GM12878 (cell line): ENCODE results near the gene OR6C68. TPM values are rescaled to one million over a fixed set of nuclear protein-coding genes. Genes with fewer than 3 reads are reported as not detected.
"Not testable (repeated sequence)": the region's sequence is repeated elsewhere in the genome, so short reads cannot be mapped to it uniquely, and the experiment has no call there.

Experiments used
- ATAC-seq: fragments of 200-7000 bp; cut with Tn5 transposase; 3 replicates; pipeline ENCODE4 v1.9.1; 2020; ENCODE audit warnings: mild to moderate bottlenecking, moderate library complexity
- BruUV-seq: library from RNA; stranded (reverse); fragments of 400-500 nt; replicated peaks from 2 replicates; lab custom pipeline; 2021; lab: Mats Ljungman, UMichigan
- CTCF ChIA-PET: fragments of 300-600 bp; sonication (Branson Sonifier 250); formaldehyde crosslinking; extraction: SDS; loops from one replicate; lab custom pipeline; 2021; ENCODE audit warnings: inconsistent platforms; lab: Yijun Ruan, JAX
- POLR2A ChIA-PET: fragments of 350-600 bp; formaldehyde crosslinking; extraction: SDS; loops from one replicate; lab custom pipeline; 2021; ENCODE audit warnings: inconsistent platforms; lab: Charles Lee
- RAD21 ChIA-PET: fragments of 300-600 bp; sonication (Branson Sonifier 250); formaldehyde crosslinking; loops from one replicate; lab custom pipeline; 2023; ENCODE audit warnings: antibody characterized with exemption; ENCODE audit not compliant: unreplicated experiment; lab: Charles Lee
- SMC1A ChIA-PET: fragments of 300-600 bp; sonication (Branson Sonifier 250); formaldehyde crosslinking; loops from one replicate; lab custom pipeline; 2023; ENCODE audit not compliant: unreplicated experiment, uncharacterized antibody; lab: Charles Lee
- DNase-seq: peaks from one replicate; pipeline ENCODE4 v3.0.0-alpha.2; 2011; ENCODE audit warnings: low read depth, low spot score
- FAIRE-seq: peaks from 3 replicates; lab custom pipeline; 2011; peaks lifted over from hg19 to GRCh38; lab: Jason Lieb, UNC
- H2AFZ ChIP-seq: 2 replicates; pipeline ENCODE4 v1.6.0; 2011; ENCODE audit warnings: low read depth, low read length, control low read depth; ENCODE audit not compliant: control insufficient read depth
- H3K27ac ChIP-seq: 2 replicates; pipeline ENCODE4 v1.5.1; 2011; ENCODE audit warnings: control low read depth; ENCODE audit not compliant: control insufficient read depth, insufficient read depth
- H3K27me3 ChIP-seq, 2 experiments: replicated peaks in 1 of 2; 2 replicates each; pipeline versions ENCODE4 v1.6.0 to v1.6.1; 2011; ENCODE audit warnings: low read length in 1 of 2; ENCODE audit not compliant: control insufficient read depth in 2 of 2, insufficient read depth in 2 of 2
- H3K36me3 ChIP-seq, 2 experiments: 2 replicates each; pipeline ENCODE4 v1.5.1; 2011; ENCODE audit warnings: low read length in 1 of 2; ENCODE audit not compliant: control insufficient read depth in 2 of 2, insufficient read depth in 2 of 2
- H3K4me1 ChIP-seq: 2 replicates; pipeline ENCODE4 v1.6.1; 2011; ENCODE audit warnings: mild to moderate bottlenecking, low read length, moderate library complexity, mixed read lengths; ENCODE audit not compliant: control insufficient read depth, insufficient read depth
- H3K4me2 ChIP-seq: 2 replicates; pipeline ENCODE4 v1.6.0; 2011; ENCODE audit warnings: control low read depth; ENCODE audit not compliant: control insufficient read depth, insufficient read depth
- H3K4me3 ChIP-seq: fragments of 200-600 bp; sonication (generic); 2 replicates; pipeline ENCODE4 v1.5.1; 2016
- H3K79me2 ChIP-seq: 2 replicates; pipeline ENCODE4 v1.6.0; 2011; ENCODE audit warnings: low read length; ENCODE audit not compliant: control insufficient read depth, insufficient read depth
- H3K9ac ChIP-seq: 2 replicates; pipeline ENCODE4 v1.8.0; 2011; ENCODE audit warnings: low read length, control low read depth, mixed read lengths; ENCODE audit not compliant: control insufficient read depth, insufficient read depth
- H3K9me3 ChIP-seq: replicated peaks from 3 replicates; pipeline ENCODE4 v1.5.1; 2011; ENCODE audit warnings: mild to moderate bottlenecking, low read length; ENCODE audit not compliant: control insufficient read depth, insufficient read depth
- H4K20me1 ChIP-seq: 2 replicates; pipeline ENCODE4 v1.6.0; 2011; ENCODE audit not compliant: control insufficient read depth, insufficient read depth
- ETV6 ChIP-seq, 2 experiments: fragments of 450-650 bp in 1 of 2; IDR thresholded peaks in 1 of 2; conservative IDR thresholded peaks in 1 of 2; 2 replicates each; pipeline ENCODE4 v1.6.1; 2014; ENCODE audit warnings: antibody characterized with exemption in 1 of 2, borderline replicate concordance in 1 of 2, low read depth in 1 of 2, mild to moderate bottlenecking in 1 of 2, moderate library complexity in 1 of 2
- HDGF ChIP-seq: fragments of 450-650 bp; IDR thresholded peaks from 2 replicates; pipeline ENCODE4 v1.6.1; 2016; ENCODE audit warnings: antibody characterized with exemption
- JUNB ChIP-seq: IDR thresholded peaks from 2 replicates; pipeline ENCODE4 v1.6.1; 2016; ENCODE audit warnings: antibody characterized with exemption, mild to moderate bottlenecking
- MEF2A ChIP-seq: IDR thresholded peaks from 2 replicates; pipeline ENCODE4 v1.6.1; 2011; ENCODE audit warnings: low read depth, mild to moderate bottlenecking, low read length, moderate library complexity; ENCODE audit not compliant: insufficient read depth
- SIX5 ChIP-seq: IDR thresholded peaks from 2 replicates; pipeline ENCODE4 v1.6.1; 2011; ENCODE audit warnings: mild to moderate bottlenecking, low read depth, low read length, moderate library complexity; ENCODE audit not compliant: severe bottlenecking
- SPI1 ChIP-seq: IDR thresholded peaks from 2 replicates; pipeline ENCODE4 v1.6.1; 2011; ENCODE audit warnings: low read depth, mild to moderate bottlenecking, low read length, moderate library complexity, borderline replicate concordance; ENCODE audit not compliant: insufficient read depth
- ZBTB40 ChIP-seq: fragments of 450-650 bp; IDR thresholded peaks from 2 replicates; pipeline ENCODE4 v1.6.1; 2016; ENCODE audit warnings: mild to moderate bottlenecking, moderate library complexity, borderline replicate concordance
- WGBS: methylation state at CpG from one replicate; pipeline ENCODE4 v1.1.6; 2016; ENCODE audit warnings: low lambda C conversion rate; ENCODE audit not compliant: insufficient replicate concordance, insufficient coverage; ENCODE audit errors: missing lambda C conversion rate; 5-methylcytosine and 5-hydroxymethylcytosine counted together
- in situ Hi-C: fragments of 300-500 bp; cut with MboI; formaldehyde crosslinking; loops from 9 replicates; pipeline ENCODE4 v1.14.3; 2018; ENCODE audit warnings: mixed read lengths
- intact Hi-C: fragments of 100-400 bp; cut with micrococcal nuclease; formaldehyde crosslinking; loops from one replicate; pipeline ENCODE4 v1.14.2; 2022; ENCODE audit not compliant: unreplicated experiment
- polyA plus RNA-seq, 11 experiments: library from polyadenylated mRNA; depleted of rRNA in 4 of 11; unstranded in 6 of 11; stranded (reverse) in 5 of 11; fragments of >200 nt; fragmentation: Nextera tagmentation in 4 of 11; fragmentation: Illumina TruSeq in 1 of 11; extraction: Ambion mirVana in 4 of 11; extraction: Trizol in 1 of 11; gene quantifications; 1 replicate in 1 of 11; 2 replicates in 10 of 11; pipeline versions ENCODE4 v1.2.1 to v1.2.3, GENCODE V29; 2011 to 2016; ENCODE audit warnings: inconsistent platforms in 2 of 11, missing spikeins in 2 of 11, low read depth in 1 of 11
- total RNA-seq, 4 experiments: library from RNA; depleted of rRNA in 3 of 4; stranded (reverse); fragments of >200 nt in 3 of 4; fragmentation: Illumina TruSeq in 1 of 4; extraction: Trizol in 1 of 4; gene quantifications; 2 replicates each; pipeline versions ENCODE4 v1.2.1 to v1.2.3, GENCODE V29; 2013 to 2021

The OR6C68 gene
- total and polyA plus RNA-seq, 10 of the 15 experiments (the other 5 are each of a cell fraction or from before 2014, with no cell fraction given), result 0.10 TPM; not detected in 9

- H3K27ac ChIP-seq, H3K79me2 ChIP-seq, ATAC-seq, CTCF ChIA-PET, H3K4me1 ChIP-seq, SMC1A ChIA-PET, DNase-seq, H3K9ac ChIP-seq, POLR2A ChIA-PET, intact Hi-C loops, H2AFZ ChIP-seq, RAD21 ChIA-PET, H3K36me3 ChIP-seq, in situ Hi-C loops, H3K4me2 ChIP-seq, H3K4me3 ChIP-seq, H3K27me3 ChIP-seq, H3K9me3 ChIP-seq, BruUV-seq, H4K20me1 ChIP-seq, FAIRE-seq: not testable (repeated sequence)
- WGBS, result 100% methylated on average over 1 of the region's 1 CpG
These were observed 27.3 kb upstream of the OR6C68 start for GRCh38 chr12:55464926-55465325.

GRCh38 chr12:55467836-55468235 is 24.3 kb upstream of the OR6C68 start:
- RAD21 ChIA-PET, result no interaction called here
- SMC1A ChIA-PET, result interaction anchor here (0.7 kb wide), 1 partner anchor 30 kb away, joined by 3 read pairs; no protein-coding TSS in a partner anchor
- H3K36me3 ChIP-seq, result no peaks in the 10 kb centered on the region
- H3K9ac ChIP-seq, result no peak overlapping the region
- no peaks in the 10 kb centered on the region for H3K9me3 ChIP-seq
- H3K27ac ChIP-seq, result no peak overlapping the region
- no TSS peak for BruUV-seq
- no peaks in the 10 kb centered on the region for H3K27me3 ChIP-seq
- no peaks in the 10 kb centered on the region for H3K79me2 ChIP-seq
- DNase-seq, result no peak
- CTCF ChIA-PET, result no interaction called here
- FAIRE-seq, result no peak
- TF ChIP-seq JUNB (0 out of 2 replicates have a peak, but pooled peaks have one; percentile 16), ZBTB40 (no peak), SPI1 (0 out of 2 replicates have a peak, but pooled peaks have one; percentile 24), SIX5 (no peak), MEF2A (0 out of 2 replicates have a peak, but pooled peaks have one; percentile 30), ETV6 (conservative IDR thresholded peaks at IDR 0.05 in 1 of 2, IDR thresholded peaks at IDR 0.05 in 1 of 2; ENCODE audit: borderline replicate concordance in 1 of 2, low read depth in 1 of 2) (peak in 1 of 2 experiments; percentile 70; a peak in 1 of 4 replicates), HDGF (no peak)
- WGBS, result 0% methylated on average over 2 of the region's 2 CpGs
- peak; percentile 36; the same call in 1 of the 3 replicates for ATAC-seq
- in situ Hi-C loops (no loop called here), intact Hi-C loops (no loop called here)
- peaks cover 7% of the 10 kb centered on the region; the same call in 1 of the 2 replicates for H3K4me1 ChIP-seq
- no peak overlapping the region for H3K4me3 ChIP-seq
- no peaks in the 10 kb centered on the region for H4K20me1 ChIP-seq
- POLR2A ChIA-PET, result no interaction called here
- H2AFZ ChIP-seq, result no peak overlapping the region
- H3K4me2 ChIP-seq, result no peak overlapping the region
